Activated CD4-positive, alpha-beta memory T cell treated with anti-CD3 and anti-CD28 coated beads for 36 hours (primary cell): ENCODE data around the gene FAM229B. TPM values are rescaled to one million over a fixed set of nuclear protein-coding genes. Genes with fewer than 3 reads are reported as not detected.
A peak's percentile ranks its signal among the peaks of the same experiment; 100 is the strongest.

Experiments used
- CTCF ChIA-PET: fragments of 350-600 bp; sonication (Branson Sonifier 250); formaldehyde crosslinking; loops from one replicate; lab custom pipeline; 2021; ENCODE audit warnings: antibody characterized with exemption, inconsistent platforms; lab: Charles Lee
- POLR2A ChIA-PET: fragments of 350-600 bp; sonication (Branson Sonifier 250); formaldehyde crosslinking; loops from one replicate; lab custom pipeline; 2021; ENCODE audit warnings: antibody characterized with exemption; lab: Charles Lee
- DNase-seq: peaks from one replicate; pipeline ENCODE4 v3.0.0-alpha.2; 2020
- H3K27ac Mint-ChIP-seq: one replicate; pipeline ENCODE4 v1.8.0; 2021; ENCODE audit warnings: mixed read lengths
- H3K27me3 Mint-ChIP-seq: one replicate; pipeline ENCODE4 v1.8.0; 2021; ENCODE audit warnings: mixed read lengths
- H3K36me3 Mint-ChIP-seq: one replicate; pipeline ENCODE4 v1.8.0; 2021; ENCODE audit warnings: mixed read lengths
- H3K4me1 Mint-ChIP-seq: one replicate; pipeline ENCODE4 v1.8.0; 2021; ENCODE audit warnings: low read depth, mixed read lengths
- H3K4me3 Mint-ChIP-seq: one replicate; pipeline ENCODE4 v1.8.0; 2021; ENCODE audit warnings: mild to moderate bottlenecking, mixed read lengths
- H3K9me3 Mint-ChIP-seq: one replicate; pipeline ENCODE4 v1.8.0; 2021; ENCODE audit warnings: mixed read lengths
- intact Hi-C: fragments of 100-400 bp; cut with micrococcal nuclease; formaldehyde crosslinking; loops from one replicate; pipeline ENCODE4 v1.15.1; 2023
- total RNA-seq, 2 experiments: library from RNA; stranded (reverse); gene quantifications; one replicate each; pipeline ENCODE4 v1.2.3, GENCODE V29; 2021

Gene FAM229B
- total RNA-seq, 2 experiments from 2014 or later = 6.7 to 7.3 TPM

- Mint-ChIP-seq H3K4me3 (no peak overlapping the region), H3K4me1 (peaks cover 14% of the 10 kb centered on the region), H3K9me3 (no peaks in the 10 kb centered on the region), H3K36me3 (no peaks in the 10 kb centered on the region), H3K27ac (no peak overlapping the region), H3K27me3 (peaks cover 9% of the 10 kb centered on the region)
- CTCF ChIA-PET = interaction anchor here (1.0 kb wide), 1 partner anchor 9 kb away, joined by 3 read pairs; no protein-coding TSS in a partner anchor
- DNase-seq = no peak
- intact Hi-C loops = no loop called here
- POLR2A ChIA-PET = no interaction called here
Measured at GRCh38 chr6:112114577-112115223, 27.3 kb downstream of the FAM229B start.

GRCh38 chr6:112116221-112116620 lies 28.8 kb downstream of the FAM229B start:
- DNase-seq = no peak
- Mint-ChIP-seq H3K27me3 (peaks cover 7% of the 10 kb centered on the region), H3K27ac (no peak overlapping the region), H3K4me3 (no peak overlapping the region), H3K36me3 (no peaks in the 10 kb centered on the region), H3K9me3 (no peaks in the 10 kb centered on the region), H3K4me1 (peaks cover 14% of the 10 kb centered on the region)
- ChIA-PET CTCF (interaction anchor here (1.1 kb wide), 1 partner anchor 8 kb away, joined by 4 read pairs; no protein-coding TSS in a partner anchor), POLR2A (no interaction called here)
- intact Hi-C loops = loop anchor here (2.0 kb wide), 1 partner anchor 29 kb away; the partner anchor contains the start of genes FAM229B and TUBE1

DNA sequence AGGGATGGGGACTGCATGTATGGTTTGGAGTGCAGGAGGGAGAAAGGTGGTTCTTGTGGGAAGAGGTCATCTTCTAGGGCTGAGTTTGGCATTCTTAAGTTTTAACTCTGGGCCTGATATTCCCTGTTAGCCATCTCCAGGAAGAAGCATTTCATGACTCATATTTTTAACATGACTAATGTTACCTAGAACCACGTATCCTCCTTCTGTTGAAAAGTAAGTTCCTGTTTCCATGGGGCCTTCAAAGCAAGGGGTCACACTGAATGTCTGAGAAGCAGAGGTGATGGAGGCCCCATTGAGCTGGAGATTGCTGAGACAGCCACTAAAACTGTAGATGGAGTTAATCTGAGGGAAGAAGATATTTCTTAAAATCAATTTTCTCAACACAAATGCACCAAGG lies 30.2 kb downstream of the FAM229B start:
- intact Hi-C loops = loop anchor here (2.0 kb wide), 1 partner anchor 31 kb away; the partner anchor contains the start of genes FAM229B and TUBE1
- no peaks in the 10 kb centered on the region for H3K9me3 Mint-ChIP-seq
- H3K36me3 Mint-ChIP-seq = no peaks in the 10 kb centered on the region
- no peak overlapping the region for H3K4me3 Mint-ChIP-seq
- H3K27me3 Mint-ChIP-seq = peaks cover 7% of the 10 kb centered on the region
- POLR2A ChIA-PET = no interaction called here
- peaks cover 14% of the 10 kb centered on the region for H3K4me1 Mint-ChIP-seq
- CTCF ChIA-PET = interaction anchor here (0.8 to 1.1 kb wide), 2 partner anchors 10 to 45 kb away, joined by 3 to 4 read pairs; no protein-coding TSS in a partner anchor
- peak overlapping the region; percentile 23 for H3K27ac Mint-ChIP-seq
- DNase-seq = peak; percentile 28

DNA sequence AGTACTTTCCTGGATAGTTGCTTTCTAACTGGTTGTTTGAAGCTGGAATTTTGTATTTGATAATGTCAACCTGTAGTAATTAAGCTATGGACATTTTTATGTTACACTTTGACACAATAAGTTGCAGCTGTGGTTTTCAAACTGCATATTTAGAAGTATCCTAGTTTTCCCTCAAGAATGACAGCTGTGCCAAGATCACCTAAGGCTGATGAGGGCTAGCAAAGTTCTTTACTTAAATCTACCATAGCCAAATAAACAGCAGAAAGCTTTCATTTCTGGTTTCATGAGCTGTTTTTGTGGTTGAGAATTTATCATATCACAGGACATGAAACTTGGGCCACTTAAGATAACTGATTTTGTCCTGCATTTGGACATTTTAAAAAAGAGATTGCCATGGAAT lies 30.6 kb downstream of the FAM229B start:
- H3K36me3 Mint-ChIP-seq = no peaks in the 10 kb centered on the region
- no peak overlapping the region for H3K4me3 Mint-ChIP-seq
- no peak for DNase-seq
- H3K9me3 Mint-ChIP-seq = no peaks in the 10 kb centered on the region
- H3K4me1 Mint-ChIP-seq = peaks cover 14% of the 10 kb centered on the region
- CTCF ChIA-PET = interaction anchor here (0.8 kb wide), 1 partner anchor 45 kb away, joined by 3 read pairs; no protein-coding TSS in a partner anchor
- peaks cover 7% of the 10 kb centered on the region for H3K27me3 Mint-ChIP-seq
- intact Hi-C loops = loop anchor here (2.0 kb wide), 1 partner anchor 37 kb away; no protein-coding TSS in a partner anchor
- H3K27ac Mint-ChIP-seq = no peak overlapping the region
- POLR2A ChIA-PET = no interaction called here

GRCh38 chr6:112122756-112123155 lies 35.4 kb downstream of the FAM229B start:
- no peak overlapping the region for H3K27ac Mint-ChIP-seq
- no peak overlapping the region for H3K4me3 Mint-ChIP-seq
- H3K27me3 Mint-ChIP-seq = peaks cover 5% of the 10 kb centered on the region
- H3K4me1 Mint-ChIP-seq = peaks cover 4% of the 10 kb centered on the region
- no peaks in the 10 kb centered on the region for H3K9me3 Mint-ChIP-seq
- intact Hi-C loops = no loop called here
- DNase-seq = no peak
- ChIA-PET CTCF (no interaction called here), POLR2A (no interaction called here)
- no peaks in the 10 kb centered on the region for H3K36me3 Mint-ChIP-seq

DNA sequence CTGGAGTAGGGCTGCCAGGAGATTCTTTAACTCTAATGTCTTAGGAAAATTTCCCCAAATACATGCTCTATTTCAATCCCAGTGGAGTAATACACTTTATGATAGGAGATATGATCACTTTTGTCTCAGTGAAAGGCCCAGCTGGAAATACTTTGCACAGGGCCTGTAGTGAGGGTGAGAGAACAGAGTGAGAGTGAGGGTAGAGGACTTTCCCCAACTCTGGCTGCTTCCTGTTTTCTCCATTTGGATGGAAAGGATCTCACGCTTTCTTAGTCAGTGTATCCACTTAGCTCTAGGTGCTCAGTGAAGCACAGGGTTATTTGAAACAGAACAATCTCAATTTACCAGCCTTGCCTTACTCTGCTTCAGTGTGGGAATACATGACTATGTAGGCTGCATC lies 36.6 kb downstream of the FAM229B start:
- intact Hi-C loops = no loop called here
- DNase-seq = no peak
- CTCF ChIA-PET = interaction anchor here (1.1 to 1.4 kb wide), 2 partner anchors 9 to 39 kb away, joined by 3 to 5 read pairs; no protein-coding TSS in a partner anchor
- POLR2A ChIA-PET = no interaction called here
- H3K9me3 Mint-ChIP-seq = no peaks in the 10 kb centered on the region
- no peak overlapping the region for H3K4me3 Mint-ChIP-seq
- H3K27me3 Mint-ChIP-seq = peaks cover 8% of the 10 kb centered on the region
- no peak overlapping the region for H3K27ac Mint-ChIP-seq
- H3K36me3 Mint-ChIP-seq = no peaks in the 10 kb centered on the region
- no peaks in the 10 kb centered on the region for H3K4me1 Mint-ChIP-seq

DNA sequence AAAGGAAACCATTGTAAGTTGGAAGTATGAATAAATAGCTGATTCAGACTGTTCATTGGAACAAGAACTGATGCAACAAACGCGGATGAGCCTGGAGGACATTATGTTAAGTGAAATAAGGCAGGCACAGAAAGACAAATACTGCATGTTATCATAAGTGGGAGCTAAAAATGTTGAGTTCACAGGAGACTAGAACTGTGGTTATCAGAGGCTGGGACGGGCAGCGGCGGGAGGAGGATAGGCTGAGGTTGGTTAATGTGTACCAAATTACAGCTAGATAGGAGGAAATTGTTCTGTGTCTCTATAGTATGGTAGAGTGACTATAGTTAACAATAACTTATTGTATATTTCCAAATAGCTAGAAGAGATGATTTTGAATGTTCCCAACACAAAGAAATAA lies 40.8 kb downstream of the FAM229B start:
- Mint-ChIP-seq H3K27me3 (peaks cover 14% of the 10 kb centered on the region), H3K4me1 (no peaks in the 10 kb centered on the region), H3K36me3 (no peaks in the 10 kb centered on the region), H3K4me3 (no peak overlapping the region), H3K27ac (no peak overlapping the region), H3K9me3 (no peaks in the 10 kb centered on the region)
- intact Hi-C loops = no loop called here
- no peak for DNase-seq
- ChIA-PET POLR2A (no interaction called here), CTCF (interaction anchor here (0.9 kb wide), 1 partner anchor 35 kb away, joined by 3 read pairs; no protein-coding TSS in a partner anchor)

DNA sequence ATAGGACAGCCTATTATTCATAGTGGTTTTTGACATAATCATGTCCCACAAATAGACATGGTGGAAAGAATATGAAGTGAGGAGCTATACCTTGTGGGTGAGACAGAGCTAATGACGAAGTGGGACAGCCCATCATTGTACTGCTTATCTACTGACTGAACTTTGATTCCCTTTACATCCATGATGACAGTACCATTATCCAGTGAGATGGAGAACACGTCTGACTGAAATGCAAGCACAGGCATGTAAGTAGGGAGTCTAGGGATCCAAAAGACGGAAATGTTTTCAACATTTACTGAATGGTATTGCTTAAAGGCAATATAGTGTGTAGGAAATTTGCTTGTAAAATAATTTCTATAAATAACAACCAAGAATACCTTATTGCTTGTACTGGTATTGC lies 43.5 kb downstream of the FAM229B start:
- H3K4me3 Mint-ChIP-seq = no peak overlapping the region
- H3K27ac Mint-ChIP-seq = no peak overlapping the region
- ChIA-PET CTCF (no interaction called here), POLR2A (no interaction called here)
- no peaks in the 10 kb centered on the region for H3K9me3 Mint-ChIP-seq
- no peaks in the 10 kb centered on the region for H3K36me3 Mint-ChIP-seq
- no peak for DNase-seq
- intact Hi-C loops = no loop called here
- no peaks in the 10 kb centered on the region for H3K4me1 Mint-ChIP-seq
- H3K27me3 Mint-ChIP-seq = peaks cover 17% of the 10 kb centered on the region

- Mint-ChIP-seq H3K27me3 (peaks cover 8% of the 10 kb centered on the region), H3K36me3 (no peaks in the 10 kb centered on the region), H3K9me3 (no peaks in the 10 kb centered on the region), H3K27ac (no peak overlapping the region), H3K4me3 (no peak overlapping the region), H3K4me1 (peaks cover 6% of the 10 kb centered on the region)
- CTCF ChIA-PET = interaction anchor here (1.9 to 2.9 kb wide), 2 partner anchors 25 to 52 kb away, joined by 6 to 10 read pairs; partner anchors contain the start of genes FAM229B and TUBE1
- no peak for DNase-seq
- POLR2A ChIA-PET = no interaction called here
- intact Hi-C loops = no loop called here
Measured at GRCh38 chr6:112139052-112139451, 51.7 kb downstream of the FAM229B start.

GRCh38 chr6:112141707-112142106 lies 54.3 kb downstream of the FAM229B start:
- Mint-ChIP-seq H3K27me3 (peaks cover 3% of the 10 kb centered on the region), H3K4me3 (no peak overlapping the region), H3K27ac (no peak overlapping the region), H3K4me1 (peaks cover 6% of the 10 kb centered on the region), H3K36me3 (no peaks in the 10 kb centered on the region), H3K9me3 (no peaks in the 10 kb centered on the region)
- ChIA-PET POLR2A (no interaction called here), CTCF (no interaction called here)
- intact Hi-C loops = no loop called here
- no peak for DNase-seq

GRCh38 chr6:112144145-112144926 lies 56.9 kb downstream of the FAM229B start:
- H3K36me3 Mint-ChIP-seq = no peaks in the 10 kb centered on the region
- H3K9me3 Mint-ChIP-seq = no peaks in the 10 kb centered on the region
- ChIA-PET CTCF (interaction anchor here (1.3 to 3.0 kb wide), 3 partner anchors 19 to 167 kb away, joined by 3 to 18 read pairs (median 6); no protein-coding TSS in a partner anchor), POLR2A (no interaction called here)
- intact Hi-C loops = no loop called here
- H3K4me3 Mint-ChIP-seq = no peak overlapping the region
- DNase-seq = no peak
- H3K4me1 Mint-ChIP-seq = peaks cover 6% of the 10 kb centered on the region
- peaks cover 4% of the 10 kb centered on the region for H3K27me3 Mint-ChIP-seq
- H3K27ac Mint-ChIP-seq = no peak overlapping the region

- ChIA-PET CTCF (interaction anchor here (1.3 to 3.0 kb wide), 3 partner anchors 18 to 166 kb away, joined by 3 to 18 read pairs (median 6); no protein-coding TSS in a partner anchor), POLR2A (no interaction called here)
- H3K4me1 Mint-ChIP-seq = peaks cover 6% of the 10 kb centered on the region
- DNase-seq = no peak
- no peak overlapping the region for H3K27ac Mint-ChIP-seq
- no peak overlapping the region for H3K4me3 Mint-ChIP-seq
- H3K36me3 Mint-ChIP-seq = no peaks in the 10 kb centered on the region
- H3K9me3 Mint-ChIP-seq = no peaks in the 10 kb centered on the region
- peaks cover 4% of the 10 kb centered on the region for H3K27me3 Mint-ChIP-seq
- intact Hi-C loops = no loop called here
Measured at GRCh38 chr6:112145080-112145573, 57.7 kb downstream of the FAM229B start.
